NCI-H345 treated with DMSO at 0.1 percent for 48 hours (cell line): ENCODE measurements around the gene MYO3A.
"Not testable (repeated sequence)": the region's sequence is repeated elsewhere in the genome, so short reads cannot be mapped to it uniquely, and the experiment has no call there.

ENCODE experiments used
- DNase-seq: peaks from one replicate; lab custom pipeline; 2025; ENCODE audit not compliant: unreplicated experiment; lab: John Stamatoyannopoulos, UW

MYO3A gene

DNA sequence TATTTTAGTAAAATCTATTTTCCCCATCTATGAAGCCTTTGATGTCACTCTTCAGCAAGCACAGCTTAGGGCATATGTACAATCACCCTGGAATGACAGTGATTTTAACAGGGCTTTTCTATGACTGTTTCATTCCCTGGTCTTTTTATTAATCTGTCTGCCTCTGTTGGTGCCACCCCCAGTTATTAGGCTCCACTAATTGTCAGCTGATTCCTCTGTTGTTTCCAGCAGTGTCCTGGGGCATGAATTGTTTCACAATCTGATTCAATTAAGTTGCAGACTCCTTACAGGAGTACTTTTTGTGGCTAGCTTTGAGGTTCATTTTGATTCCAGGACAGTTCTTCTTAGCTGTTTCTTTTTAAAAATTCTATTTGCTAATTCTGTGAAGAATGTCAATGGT lies 38.6 kb downstream of the MYO3A start:
- no peak for DNase-seq

DNA sequence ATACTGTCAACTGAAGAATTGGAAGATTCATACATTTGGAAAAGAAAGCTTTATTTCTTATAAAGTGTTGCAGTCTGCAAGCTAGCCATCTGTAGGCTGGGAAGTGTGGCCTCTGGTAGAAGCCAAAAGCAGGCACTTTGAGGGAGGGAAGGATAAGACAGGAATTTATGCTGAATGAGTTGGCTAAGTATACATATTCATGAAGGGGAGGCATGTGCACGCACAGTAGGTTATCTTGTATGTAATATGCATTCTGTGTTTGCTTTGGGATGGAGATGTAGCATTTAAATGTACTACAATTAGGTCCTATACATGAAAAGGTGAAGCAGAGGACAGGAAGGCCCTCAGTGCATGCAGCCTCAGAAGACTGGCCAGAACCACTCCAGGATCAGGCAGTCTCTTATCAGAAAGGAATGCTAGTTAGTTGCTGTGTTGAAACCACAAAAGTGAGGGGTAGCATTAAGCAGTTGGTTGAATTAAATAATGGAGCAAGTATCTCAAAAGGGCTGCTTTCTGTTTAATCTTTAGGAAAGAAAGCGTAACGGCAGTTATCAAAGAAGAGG lies 40.9 kb downstream of the MYO3A start:
- DNase-seq = no peak

- DNase-seq = no peak
These were observed 44.7 kb downstream of the MYO3A start for GRCh38 chr10:25978771-25979170.

- DNase-seq = no peak
These were observed 48.1 kb downstream of the MYO3A start for GRCh38 chr10:25982107-25982506.

GRCh38 chr10:25988583-25988982 lies 54.6 kb downstream of the MYO3A start:
- no peak for DNase-seq

DNA sequence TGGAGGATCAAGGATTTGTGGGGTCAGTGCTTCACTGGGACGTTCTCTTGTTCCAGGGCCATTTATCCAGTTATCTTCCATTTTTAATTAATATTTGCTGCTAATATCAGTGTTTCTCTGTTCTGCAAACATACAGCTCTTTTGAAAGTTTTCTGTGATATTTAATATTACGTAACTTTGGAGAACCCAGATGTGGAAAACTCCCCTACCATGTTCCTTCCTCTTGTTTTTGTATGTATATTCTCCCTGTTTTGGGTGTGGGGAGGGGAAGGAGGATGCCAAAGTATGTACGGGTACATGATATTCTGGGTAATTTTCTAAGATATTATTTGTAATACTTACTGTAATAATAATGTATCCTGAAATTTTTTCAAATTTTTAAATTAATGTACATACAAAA lies 55.9 kb downstream of the MYO3A start:
- DNase-seq = no peak

GRCh38 chr10:25999295-25999981 lies 65.4 kb downstream of the MYO3A start:
- no peak for DNase-seq

DNA sequence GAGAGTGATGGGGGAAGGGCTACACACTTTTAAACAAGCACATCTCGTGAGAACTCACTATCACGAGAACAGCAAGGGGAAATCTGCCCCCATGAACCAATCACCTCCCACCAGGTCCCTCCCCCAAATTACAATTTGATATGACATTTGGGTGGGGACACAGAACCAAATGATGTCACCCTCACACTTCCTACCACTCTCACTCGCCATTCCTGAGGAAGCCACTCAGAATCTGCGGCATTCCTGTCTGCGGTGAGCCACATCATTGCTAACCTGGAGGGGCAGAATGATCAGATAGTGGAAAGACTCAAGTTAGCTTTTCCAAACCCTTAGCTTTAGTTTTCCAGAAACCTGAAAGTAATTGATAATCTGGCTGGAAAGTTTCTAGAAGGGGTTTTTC lies 66.9 kb downstream of the MYO3A start:
- no peak for DNase-seq

DNA sequence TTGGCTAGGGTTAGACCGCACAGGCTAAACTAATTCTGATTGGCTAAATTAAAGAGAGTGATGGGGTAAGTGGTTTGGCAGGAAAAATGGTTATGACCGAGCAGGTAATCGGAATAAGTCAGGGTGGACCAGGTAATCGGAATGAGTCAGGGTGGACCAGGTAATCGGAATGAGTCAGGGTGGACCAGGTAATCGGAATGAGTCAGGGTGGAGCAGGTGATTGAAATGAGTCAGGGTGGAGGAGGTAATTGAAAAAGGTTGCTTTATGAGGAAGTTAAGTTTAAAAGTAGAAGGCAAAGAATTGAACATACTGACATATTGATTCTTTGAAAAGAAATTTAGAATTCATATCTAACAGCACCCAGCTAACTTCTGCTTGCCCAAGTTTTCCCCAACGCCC lies 68.4 kb downstream of the MYO3A start:
- not testable (repeated sequence) for DNase-seq

GRCh38 chr10:26015092-26015491 lies 81.1 kb downstream of the MYO3A start:
- DNase-seq = no peak

- no peak for DNase-seq
These were observed 88.8 kb downstream of the MYO3A start for GRCh38 chr10:26022831-26023230.

DNA sequence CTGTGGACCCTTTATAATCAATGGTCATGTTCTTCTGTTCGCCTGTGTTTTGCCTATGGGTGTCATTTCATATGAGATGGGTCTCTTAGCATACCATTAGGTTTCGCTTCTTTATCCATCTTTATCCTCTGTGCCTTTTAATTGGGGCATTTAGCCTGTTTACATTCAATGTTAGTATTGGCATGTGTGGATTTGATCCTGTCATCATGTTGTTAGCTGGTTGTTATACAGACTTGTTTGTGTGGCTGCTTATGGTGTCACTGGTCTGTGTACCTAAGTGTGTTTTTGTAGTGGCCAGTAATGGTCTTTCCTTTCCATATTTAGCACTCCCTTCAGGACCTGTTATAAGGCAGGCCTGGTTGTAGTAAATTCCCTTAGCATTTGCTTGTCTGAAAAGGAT lies 90.3 kb downstream of the MYO3A start:
- DNase-seq = no peak

DNA sequence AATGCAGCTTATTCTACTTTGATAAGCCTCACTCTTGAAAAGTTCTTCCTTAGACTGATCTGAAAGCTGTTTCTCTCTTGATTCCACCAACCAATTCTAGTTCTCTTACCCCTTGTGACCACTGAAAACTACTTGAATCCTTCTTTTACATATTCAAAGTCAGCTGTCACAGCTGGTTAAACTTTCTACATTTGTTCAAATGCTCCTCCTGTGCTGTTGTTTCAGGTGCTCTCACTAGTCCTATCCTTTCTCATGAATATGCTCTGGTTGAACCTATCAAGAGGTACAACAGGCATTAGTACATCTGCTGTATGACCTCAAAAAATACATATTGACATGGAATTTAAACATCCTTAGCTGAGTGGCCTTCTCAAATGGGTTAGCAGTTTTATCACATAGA lies 91.5 kb downstream of the MYO3A start:
- no peak for DNase-seq

- DNase-seq = no peak
These were observed 95.8 kb downstream of the MYO3A start for GRCh38 chr10:26029858-26030257.

DNA sequence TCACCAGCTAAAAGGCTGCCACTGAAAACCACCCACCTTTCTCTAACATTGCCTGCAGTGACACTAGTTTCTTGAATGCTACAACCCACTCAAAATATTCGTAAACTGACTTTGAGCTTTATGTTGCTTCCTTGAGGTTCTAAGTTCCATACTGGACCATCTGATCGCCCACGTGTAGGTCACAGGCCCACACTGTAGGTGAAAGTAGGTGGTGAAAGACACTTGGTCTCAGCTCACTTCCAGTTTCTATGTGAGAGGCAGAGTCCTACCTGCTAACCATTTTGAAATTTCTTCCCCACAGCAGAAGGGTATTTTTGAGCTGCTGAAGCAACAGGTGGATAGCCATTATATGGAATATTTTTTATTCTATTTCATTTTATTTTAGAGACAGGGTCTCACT lies 97.3 kb downstream of the MYO3A start:
- DNase-seq = no peak

DNA sequence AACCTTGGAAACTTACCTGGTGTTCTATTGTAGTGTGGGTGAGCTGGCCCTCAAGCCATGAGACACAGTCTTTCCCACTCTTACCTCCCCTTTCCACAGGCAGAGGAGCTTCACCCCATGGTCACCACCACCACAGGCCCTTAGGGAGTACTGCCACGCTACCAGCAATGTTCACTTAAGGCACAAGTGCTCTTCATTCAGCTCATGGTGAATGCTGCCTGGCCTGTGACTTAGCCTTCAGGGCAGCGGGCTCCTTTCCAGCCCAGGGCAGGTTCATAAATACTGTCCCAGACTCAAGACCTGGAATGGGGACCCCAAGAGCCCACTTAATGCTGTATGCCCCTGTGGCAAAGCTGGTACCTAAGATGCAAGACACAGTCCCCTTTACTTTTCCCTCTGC lies 109.4 kb downstream of the MYO3A start:
- DNase-seq = no peak

- DNase-seq = no peak
These were observed 110.2 kb downstream of the MYO3A start for GRCh38 chr10:26044141-26044749.

DNA sequence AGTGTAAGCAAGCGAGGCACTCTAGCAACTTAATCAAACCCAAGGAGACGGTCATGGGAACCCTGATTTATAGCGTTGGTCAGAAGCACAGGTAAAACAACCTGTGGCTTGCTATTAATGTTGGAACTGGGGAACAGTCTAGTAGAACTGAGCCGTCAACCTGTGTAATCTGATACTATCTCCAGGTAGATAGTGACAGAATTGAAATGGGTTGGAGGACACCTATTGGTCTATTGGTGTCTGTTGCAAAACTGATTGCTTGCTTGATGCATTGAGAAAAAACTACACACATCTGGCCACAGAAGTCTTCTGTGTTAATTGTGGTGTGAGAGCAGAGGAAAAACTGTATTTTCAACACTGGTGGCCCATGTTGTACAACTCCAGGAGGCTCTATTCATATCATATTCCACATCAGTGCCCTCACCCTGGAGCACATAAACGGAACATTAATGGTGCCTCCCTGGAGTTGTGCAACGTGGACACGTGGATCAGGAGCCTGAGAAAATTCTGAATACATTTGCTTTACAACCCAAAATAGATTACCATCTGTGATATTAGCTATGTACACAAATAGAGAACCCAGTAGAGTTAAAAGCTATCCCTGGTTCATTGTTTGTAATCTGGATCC lies 112.2 kb downstream of the MYO3A start:
- no peak for DNase-seq

- DNase-seq = no peak
These were observed 114.7 kb downstream of the MYO3A start for GRCh38 chr10:26048756-26049155.

DNA sequence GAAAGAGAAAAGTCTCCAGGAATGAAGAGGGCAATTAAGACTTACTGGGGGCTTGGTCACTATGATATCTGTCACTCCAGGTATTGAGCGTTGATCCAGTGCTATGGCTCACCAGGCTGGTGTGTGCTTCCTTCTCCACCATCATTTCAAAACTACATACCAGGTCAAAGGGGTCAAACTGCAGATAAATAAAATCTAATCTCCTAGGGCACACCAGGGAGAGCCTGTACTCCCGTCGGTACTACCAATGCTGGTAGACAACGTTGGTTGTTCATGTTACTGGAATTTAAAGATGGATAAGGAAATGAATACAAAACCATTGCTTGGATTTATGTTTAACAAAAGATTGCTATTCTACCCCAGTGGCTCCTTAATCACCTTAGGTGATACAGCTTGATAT lies 118.3 kb downstream of the MYO3A start:
- DNase-seq = no peak

GRCh38 chr10:26057466-26057865 lies 123.4 kb downstream of the MYO3A start:
- no peak for DNase-seq

GRCh38 chr10:26064106-26064505 lies 130.1 kb downstream of the MYO3A start:
- no peak for DNase-seq
